ENCODE measurements around the gene NIPAL3.

GRCh38 chr1:24475700-24476099, 60.1 kb downstream of the NIPAL3 start:
- TF ChIP-seq, protein P1, sequence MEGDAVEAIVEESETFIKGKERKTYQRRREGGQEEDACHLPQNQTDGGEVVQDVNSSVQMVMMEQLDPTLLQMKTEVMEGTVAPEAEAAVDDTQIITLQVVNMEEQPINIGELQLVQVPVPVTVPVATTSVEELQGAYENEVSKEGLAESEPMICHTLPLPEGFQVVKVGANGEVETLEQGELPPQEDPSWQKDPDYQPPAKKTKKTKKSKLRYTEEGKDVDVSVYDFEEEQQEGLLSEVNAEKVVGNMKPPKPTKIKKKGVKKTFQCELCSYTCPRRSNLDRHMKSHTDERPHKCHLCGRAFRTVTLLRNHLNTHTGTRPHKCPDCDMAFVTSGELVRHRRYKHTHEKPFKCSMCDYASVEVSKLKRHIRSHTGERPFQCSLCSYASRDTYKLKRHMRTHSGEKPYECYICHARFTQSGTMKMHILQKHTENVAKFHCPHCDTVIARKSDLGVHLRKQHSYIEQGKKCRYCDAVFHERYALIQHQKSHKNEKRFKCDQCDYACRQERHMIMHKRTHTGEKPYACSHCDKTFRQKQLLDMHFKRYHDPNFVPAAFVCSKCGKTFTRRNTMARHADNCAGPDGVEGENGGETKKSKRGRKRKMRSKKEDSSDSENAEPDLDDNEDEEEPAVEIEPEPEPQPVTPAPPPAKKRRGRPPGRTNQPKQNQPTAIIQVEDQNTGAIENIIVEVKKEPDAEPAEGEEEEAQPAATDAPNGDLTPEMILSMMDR (IDR thresholded peaks at IDR 0.05), result no peak
- no peak for TF ChIP-seq POLR2A (IDR thresholded peaks at IDR 0.05)
